Loucy (cell line): ENCODE data around the gene TADA3.

Source experiments
- H2AFZ ChIP-seq: fragments of 200-600 bp; sonication (generic); 2 replicates; pipeline ENCODE4 v1.6.0; 2016; ENCODE audit warnings: antibody characterized with exemption, mild to moderate bottlenecking, low read length, moderate library complexity
- H3F3A ChIP-seq: fragments of 200-600 bp; 2 replicates; pipeline ENCODE4 v1.6.0; 2016; ENCODE audit warnings: antibody characterized with exemption, low read depth, mild to moderate bottlenecking
- H3K27me3 ChIP-seq: fragments of 200-600 bp; sonication (generic); 2 replicates; pipeline ENCODE4 v1.6.1; 2014; ENCODE audit warnings: low read length, mild to moderate bottlenecking; ENCODE audit not compliant: insufficient read depth, poor library complexity, severe bottlenecking
- H3K36me3 ChIP-seq: fragments of 200-600 bp; sonication (generic); 2 replicates; pipeline ENCODE4 v1.6.1; 2016; ENCODE audit warnings: low read length; ENCODE audit not compliant: insufficient read depth
- H3K4me1 ChIP-seq: fragments of 200-600 bp; sonication (generic); 2 replicates; pipeline ENCODE4 v1.5.1; 2014; ENCODE audit warnings: low read length, mild to moderate bottlenecking; ENCODE audit not compliant: insufficient read depth, poor library complexity, severe bottlenecking
- H3K4me2 ChIP-seq: fragments of 200-600 bp; sonication (generic); 2 replicates; pipeline ENCODE4 v1.6.0; 2014; ENCODE audit warnings: antibody characterized with exemption, low read length, low read depth, mild to moderate bottlenecking; ENCODE audit not compliant: poor library complexity, severe bottlenecking
- H3K4me3 ChIP-seq: fragments of 200-600 bp; sonication (generic); 2 replicates; pipeline ENCODE4 v1.5.1; 2014; ENCODE audit warnings: low read length, mild to moderate bottlenecking, mixed read lengths; ENCODE audit not compliant: poor library complexity, severe bottlenecking
- H3K79me2 ChIP-seq: fragments of 200-600 bp; sonication (generic); 2 replicates; pipeline ENCODE4 v1.6.1; 2014; ENCODE audit warnings: low read length; ENCODE audit not compliant: insufficient read depth
- H3K9ac ChIP-seq: fragments of 200-600 bp; sonication (generic); 2 replicates; pipeline ENCODE4 v1.6.0; 2014; ENCODE audit warnings: mild to moderate bottlenecking, low read depth, low read length, moderate library complexity; ENCODE audit not compliant: poor library complexity, severe bottlenecking
- H3K9me2 ChIP-seq: fragments of 200-600 bp; sonication (generic); replicated peaks from 2 replicates; pipeline ENCODE4 v1.6.1; 2016; ENCODE audit warnings: low read depth, low read length, mixed read lengths
- H3K9me3 ChIP-seq: fragments of 200-600 bp; sonication (generic); 2 replicates; pipeline ENCODE4 v1.6.1; 2014; ENCODE audit warnings: mild to moderate bottlenecking, antibody characterized with exemption, low read length, low read depth; ENCODE audit not compliant: insufficient read depth
- H4K20me1 ChIP-seq: fragments of 200-600 bp; sonication (generic); 2 replicates; pipeline ENCODE4 v1.6.0; 2014; ENCODE audit warnings: antibody characterized with exemption, low read length, mild to moderate bottlenecking; ENCODE audit not compliant: insufficient read depth, poor library complexity, severe bottlenecking
- EZH2phosphoT487 ChIP-seq: fragments of 200-600 bp; IDR thresholded peaks from 2 replicates; pipeline ENCODE4 v1.6.1; 2018; ENCODE audit warnings: antibody characterized with exemption, mild to moderate bottlenecking, moderate library complexity, borderline replicate concordance
- TF ChIP-seq, protein P1 (sequence below): fragments of 200-600 bp; sonication (generic); conservative IDR thresholded peaks from 2 replicates; pipeline ENCODE4 v1.5.1; 2014; ENCODE audit warnings: mild to moderate bottlenecking, antibody characterized with exemption, low read length

The TADA3 gene

DNA sequence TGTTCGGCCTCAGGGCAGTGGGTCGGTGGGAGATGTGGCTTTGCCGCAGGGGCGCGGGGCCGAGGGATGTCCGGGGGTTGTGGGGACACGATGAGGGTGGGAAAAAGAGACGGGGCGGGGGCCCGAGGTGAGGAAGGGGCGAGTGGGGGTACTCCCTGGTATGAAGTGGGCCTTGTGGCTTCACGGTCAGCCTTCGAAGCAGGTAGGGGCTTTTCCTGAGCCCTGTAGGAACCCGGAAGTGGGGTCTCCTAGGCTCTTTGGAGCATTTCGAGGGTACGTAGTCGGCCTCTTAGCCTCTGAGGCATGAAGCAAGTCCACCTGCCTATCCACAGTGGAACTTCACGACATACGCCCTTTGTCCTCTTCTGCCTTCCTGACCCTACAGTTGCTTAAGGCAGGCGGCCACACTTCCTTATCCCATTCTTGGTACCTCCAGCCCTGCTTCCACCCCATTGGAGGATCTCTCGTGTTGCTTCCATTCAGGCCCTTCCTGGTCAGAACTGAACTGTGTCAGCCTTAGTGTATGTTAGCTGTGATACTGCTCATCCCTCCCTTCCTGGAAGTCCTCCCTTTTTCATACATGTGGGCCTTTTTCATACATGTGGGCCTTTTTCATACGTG lies 998 bp upstream of the TADA3 start:
- Histone ChIP-seq H3K4me1 (peaks cover 39% of the 10 kb centered on the region), H3K36me3 (peaks cover 12% of the 10 kb centered on the region; the same call in 1 of the 2 replicates), H3F3A (no peaks in the 10 kb centered on the region), H3K27me3 (no peaks in the 10 kb centered on the region), H3K9ac (peak overlapping the region; percentile 99), H3K9me3 (no peaks in the 10 kb centered on the region), H3K79me2 (peaks cover 83% of the 10 kb centered on the region), H4K20me1 (peaks cover 24% of the 10 kb centered on the region), H3K4me2 (peak overlapping the region; percentile 96), H3K4me3 (peak overlapping the region; percentile 97), H3K9me2 (no peaks in the 10 kb centered on the region), H2AFZ (peak overlapping the region; percentile 82; the same call in 1 of the 2 replicates)
- TF ChIP-seq, protein P1, sequence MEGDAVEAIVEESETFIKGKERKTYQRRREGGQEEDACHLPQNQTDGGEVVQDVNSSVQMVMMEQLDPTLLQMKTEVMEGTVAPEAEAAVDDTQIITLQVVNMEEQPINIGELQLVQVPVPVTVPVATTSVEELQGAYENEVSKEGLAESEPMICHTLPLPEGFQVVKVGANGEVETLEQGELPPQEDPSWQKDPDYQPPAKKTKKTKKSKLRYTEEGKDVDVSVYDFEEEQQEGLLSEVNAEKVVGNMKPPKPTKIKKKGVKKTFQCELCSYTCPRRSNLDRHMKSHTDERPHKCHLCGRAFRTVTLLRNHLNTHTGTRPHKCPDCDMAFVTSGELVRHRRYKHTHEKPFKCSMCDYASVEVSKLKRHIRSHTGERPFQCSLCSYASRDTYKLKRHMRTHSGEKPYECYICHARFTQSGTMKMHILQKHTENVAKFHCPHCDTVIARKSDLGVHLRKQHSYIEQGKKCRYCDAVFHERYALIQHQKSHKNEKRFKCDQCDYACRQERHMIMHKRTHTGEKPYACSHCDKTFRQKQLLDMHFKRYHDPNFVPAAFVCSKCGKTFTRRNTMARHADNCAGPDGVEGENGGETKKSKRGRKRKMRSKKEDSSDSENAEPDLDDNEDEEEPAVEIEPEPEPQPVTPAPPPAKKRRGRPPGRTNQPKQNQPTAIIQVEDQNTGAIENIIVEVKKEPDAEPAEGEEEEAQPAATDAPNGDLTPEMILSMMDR, result no peak
- TF ChIP-seq EZH2phosphoT487, result no peak

DNA sequence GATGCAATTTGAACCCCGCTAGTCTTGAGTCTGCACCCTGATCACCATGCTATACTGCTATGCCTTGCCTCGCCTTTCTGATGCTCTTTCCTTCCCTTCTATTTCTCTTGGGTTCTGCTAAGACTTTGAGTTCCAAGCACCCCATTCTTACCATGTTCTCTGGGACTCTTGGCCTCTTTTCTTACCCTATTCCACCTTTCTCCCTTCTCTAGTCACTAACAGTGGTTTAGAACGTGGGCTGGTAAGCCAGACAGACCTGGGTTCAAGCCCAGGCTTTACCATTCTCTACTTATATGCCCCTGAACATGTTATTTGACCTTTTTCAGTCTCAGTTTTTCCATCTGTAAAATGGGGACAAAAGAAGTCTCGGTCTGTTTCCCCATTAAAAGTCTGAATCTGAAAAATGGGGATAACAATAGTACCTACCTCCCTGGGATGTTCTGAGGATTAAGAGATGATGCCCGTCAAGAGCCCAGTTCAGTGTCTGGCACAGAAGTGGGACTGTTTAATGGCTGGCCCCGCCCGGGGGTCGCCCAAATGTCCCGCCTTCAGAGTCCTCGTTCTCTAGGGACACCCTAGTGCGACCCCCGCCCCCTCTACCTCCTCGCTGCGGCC lies 376 bp downstream of the TADA3 start:
- H4K20me1 ChIP-seq, result peaks cover 24% of the 10 kb centered on the region
- H3K79me2 ChIP-seq, result peaks cover 69% of the 10 kb centered on the region
- TF ChIP-seq, protein P1, result no peak
- no peak for TF ChIP-seq EZH2phosphoT487
- peak overlapping the region; percentile 82; the same call in 1 of the 2 replicates for H2AFZ ChIP-seq
- no peaks in the 10 kb centered on the region for H3K9me3 ChIP-seq
- H3F3A ChIP-seq, result no peaks in the 10 kb centered on the region
- H3K4me1 ChIP-seq, result peaks cover 39% of the 10 kb centered on the region
- H3K27me3 ChIP-seq, result no peaks in the 10 kb centered on the region
- H3K9me2 ChIP-seq, result no peaks in the 10 kb centered on the region
- H3K36me3 ChIP-seq, result no peaks in the 10 kb centered on the region; the same call in 1 of the 2 replicates
- peak overlapping the region; percentile 96 for H3K4me2 ChIP-seq
- H3K9ac ChIP-seq, result peak overlapping the region; percentile 99
- peak overlapping the region; percentile 97 for H3K4me3 ChIP-seq

DNA sequence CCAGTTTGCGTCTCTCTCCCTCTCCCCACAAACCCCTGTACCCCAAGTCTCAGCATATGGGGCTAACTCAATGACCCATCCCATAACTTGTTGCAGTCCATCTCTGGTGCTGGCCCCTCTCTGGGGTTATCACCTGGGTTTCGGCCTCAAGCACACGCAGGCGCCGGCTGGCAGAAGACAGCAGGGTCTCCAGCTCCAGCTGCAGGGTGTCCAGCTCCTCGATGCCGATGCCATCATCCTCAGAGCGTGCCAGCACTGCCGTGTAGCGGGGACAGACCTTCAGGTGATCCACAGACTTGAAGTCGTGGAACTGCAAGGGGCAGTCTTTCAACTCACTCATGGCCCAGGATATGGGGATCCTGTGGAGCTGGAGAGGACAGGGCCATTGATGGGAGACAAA lies 1.1 kb downstream of the TADA3 start:
- H3K36me3 ChIP-seq, result no peaks in the 10 kb centered on the region; the same call in 1 of the 2 replicates
- TF ChIP-seq, protein P1, result no peak
- TF ChIP-seq EZH2phosphoT487, result no peak
- H3K9me3 ChIP-seq, result no peaks in the 10 kb centered on the region
- peak overlapping the region; percentile 97 for H3K4me3 ChIP-seq
- peaks cover 62% of the 10 kb centered on the region for H3K79me2 ChIP-seq
- H3K9ac ChIP-seq, result peak overlapping the region; percentile 99
- peaks cover 45% of the 10 kb centered on the region for H3K4me1 ChIP-seq
- no peak overlapping the region for H2AFZ ChIP-seq
- peak overlapping the region; percentile 96 for H3K4me2 ChIP-seq
- no peaks in the 10 kb centered on the region for H3K9me2 ChIP-seq
- H4K20me1 ChIP-seq, result peaks cover 24% of the 10 kb centered on the region
- H3F3A ChIP-seq, result no peaks in the 10 kb centered on the region
- no peaks in the 10 kb centered on the region for H3K27me3 ChIP-seq
